Measurements from ENCODE around the gene CTSZ.
"Not testable (repeated sequence)": the region's sequence is repeated elsewhere in the genome, so short reads cannot be mapped to it uniquely, and the experiment has no call there.

The CTSZ gene

GRCh38 chr20:58975353-58975752, 31.7 kb downstream of the CTSZ start:
- DNase-seq = no peak

GRCh38 chr20:58973866-58974265, 33.2 kb downstream of the CTSZ start:
- DNase-seq = no peak

DNA sequence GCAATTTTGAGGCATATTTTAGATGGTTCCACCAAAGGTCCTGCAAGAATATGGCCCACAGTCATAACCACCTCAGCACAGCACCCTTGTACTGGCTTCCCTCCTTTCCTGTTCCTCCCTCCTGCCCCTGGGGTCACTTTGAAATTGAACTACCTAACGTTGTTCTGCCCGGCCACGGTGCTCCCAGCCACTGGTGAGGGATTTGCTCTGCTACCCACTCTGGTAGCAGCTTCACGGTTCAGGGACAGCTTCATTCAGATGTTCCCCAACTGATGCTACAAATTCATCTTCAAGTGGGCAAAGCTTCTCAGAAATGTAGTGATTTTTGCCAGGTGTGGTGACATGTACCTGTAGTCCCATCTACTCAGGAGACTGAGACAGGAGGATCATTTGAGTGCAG, 33.9 kb downstream of the CTSZ start:
- no peak for DNase-seq

- no peak for DNase-seq
Measured at GRCh38 chr20:58971429-58971828, 35.6 kb downstream of the CTSZ start.

- no peak for DNase-seq
Measured at GRCh38 chr20:58970146-58970545, 36.9 kb downstream of the CTSZ start.

- no peak for DNase-seq
Measured at GRCh38 chr20:58969439-58969838, 37.6 kb downstream of the CTSZ start.

DNA sequence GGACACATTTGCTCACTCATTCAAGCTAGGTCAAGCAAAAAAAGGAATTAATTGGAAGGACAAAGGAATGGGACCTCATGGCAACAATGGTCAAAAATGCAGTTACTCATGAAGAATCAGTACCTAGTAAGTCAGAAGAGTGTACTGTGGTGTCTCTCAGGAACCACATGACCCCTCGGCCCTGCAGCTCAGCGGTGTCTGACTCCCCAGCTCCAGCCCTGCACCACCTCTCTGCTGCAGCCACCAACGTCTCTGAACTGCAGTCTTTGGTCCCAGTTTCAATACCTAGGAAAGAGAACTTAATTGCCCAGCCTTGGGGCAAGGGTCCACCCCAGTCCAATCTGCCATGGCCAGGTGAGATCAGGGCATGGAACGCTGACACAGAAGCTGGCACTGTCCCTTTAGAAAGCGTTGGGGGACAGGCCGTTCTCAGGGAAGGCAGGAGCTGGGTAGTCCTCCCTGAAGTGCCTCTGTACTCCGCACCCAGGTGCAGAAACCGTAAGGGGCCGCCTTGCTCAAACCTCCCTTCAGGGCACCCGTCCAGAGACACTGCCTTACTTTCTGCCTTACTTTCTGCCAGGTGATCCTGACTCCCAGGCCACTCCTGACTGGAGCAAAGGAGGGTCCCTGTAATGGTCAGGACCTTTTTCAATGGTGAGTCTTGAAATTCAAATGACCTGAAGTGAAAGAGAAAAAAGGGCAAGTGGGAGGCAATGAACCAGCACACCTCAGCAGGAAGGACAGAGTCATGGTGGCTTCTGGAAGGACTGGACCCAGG, 39.2 kb downstream of the CTSZ start:
- no peak for DNase-seq

- no peak for DNase-seq
Measured at GRCh38 chr20:58965270-58966064, 41.6 kb downstream of the CTSZ start.

- DNase-seq = not testable (repeated sequence)
Measured at GRCh38 chr20:58963922-58964321, 43.1 kb downstream of the CTSZ start.

- no peak for DNase-seq
Measured at GRCh38 chr20:58963060-58963584, 43.9 kb downstream of the CTSZ start.

- DNase-seq = no peak
Measured at GRCh38 chr20:58959652-58960051, 47.4 kb downstream of the CTSZ start.

DNA sequence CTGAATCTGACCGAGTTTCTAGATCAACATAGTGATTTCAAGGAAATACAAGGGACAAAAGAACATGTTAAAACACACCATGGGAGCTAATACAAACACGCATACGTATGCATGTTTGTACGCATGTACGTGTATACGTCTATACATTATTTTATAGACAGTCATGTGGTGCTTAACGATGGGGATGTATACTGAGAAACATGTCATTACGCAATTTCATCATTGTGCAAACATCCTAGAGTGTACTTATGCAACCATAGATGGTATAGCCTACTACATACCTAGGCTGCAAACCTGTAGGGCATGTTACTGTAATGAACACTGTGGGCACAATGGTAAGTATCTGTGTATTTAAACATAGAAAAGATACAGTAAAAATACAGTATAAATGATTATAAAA, 51.0 kb downstream of the CTSZ start:
- DNase-seq = no peak

- no peak for DNase-seq
Measured at GRCh38 chr20:58953050-58953449, 54.0 kb downstream of the CTSZ start.

DNA sequence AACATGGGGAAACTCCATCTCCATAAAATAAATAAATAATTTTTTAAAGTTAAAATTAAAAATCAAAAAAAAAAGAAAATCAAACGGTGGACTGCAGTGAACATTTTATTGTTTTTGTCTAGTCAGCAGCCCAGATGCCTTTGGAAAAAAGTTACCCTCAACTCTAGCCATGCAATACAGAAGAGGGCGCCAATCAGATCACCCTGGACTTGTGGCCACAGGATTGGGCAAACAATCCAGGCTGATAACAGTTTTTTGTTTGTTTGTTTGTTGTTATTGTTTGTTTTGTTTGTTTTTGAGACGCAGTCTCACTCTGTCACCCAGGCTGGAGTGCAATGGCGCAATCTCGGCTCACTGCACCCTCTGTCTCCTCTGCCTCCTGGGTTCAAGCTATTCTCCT, 56.5 kb downstream of the CTSZ start:
- no peak for DNase-seq

DNA sequence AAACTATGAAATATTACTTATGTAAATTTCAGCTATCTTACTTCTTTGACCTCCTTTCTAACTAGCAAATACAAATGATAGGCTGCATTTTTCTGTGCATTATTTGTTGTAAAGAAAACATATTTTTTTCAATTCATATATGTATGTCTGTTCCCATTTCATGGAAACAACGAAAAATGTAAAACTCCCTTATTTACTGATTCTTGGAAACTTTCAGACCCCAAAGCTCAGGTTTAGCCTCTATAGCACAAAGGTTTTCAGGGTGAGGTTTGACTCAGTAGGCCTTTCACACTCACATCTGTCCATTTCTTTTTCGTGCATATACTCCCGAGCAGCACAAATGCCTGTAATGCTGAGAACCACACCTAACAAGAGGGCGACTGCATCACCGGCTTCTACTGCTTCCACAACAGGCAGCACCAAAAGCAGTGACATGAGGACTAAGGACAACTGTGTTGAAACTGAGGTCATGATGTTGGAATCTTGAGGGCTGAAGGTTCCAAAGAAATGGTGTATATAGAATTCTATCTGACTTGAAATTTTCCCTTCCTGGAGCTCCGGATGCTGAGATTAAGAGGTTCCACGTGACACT, 59.2 kb downstream of the CTSZ start:
- DNase-seq = not testable (repeated sequence)

GRCh38 chr20:58945965-58946631, 61.0 kb downstream of the CTSZ start:
- DNase-seq = no peak

All from NCI-H345 (cell line).